Epithelial cell of esophagus (primary cell): ENCODE results near the gene RAP1GAP2.

Source experiments
- DNase-seq: peaks from one replicate; pipeline ENCODE4 v3.0.0; 2010; ENCODE audit warnings: low read depth
- H3K4me3 ChIP-seq: 2 replicates; pipeline ENCODE4 v1.5.1; 2011; ENCODE audit warnings: mild to moderate bottlenecking, low read length, control low read depth
- TF ChIP-seq, protein P1 (sequence below): IDR thresholded peaks from 2 replicates; pipeline ENCODE4 v1.5.1; 2011; ENCODE audit warnings: low read depth, mild to moderate bottlenecking, low read length, control low read depth, inconsistent platforms; ENCODE audit not compliant: insufficient read depth; ENCODE audit errors: missing control alignments

The RAP1GAP2 gene

DNA sequence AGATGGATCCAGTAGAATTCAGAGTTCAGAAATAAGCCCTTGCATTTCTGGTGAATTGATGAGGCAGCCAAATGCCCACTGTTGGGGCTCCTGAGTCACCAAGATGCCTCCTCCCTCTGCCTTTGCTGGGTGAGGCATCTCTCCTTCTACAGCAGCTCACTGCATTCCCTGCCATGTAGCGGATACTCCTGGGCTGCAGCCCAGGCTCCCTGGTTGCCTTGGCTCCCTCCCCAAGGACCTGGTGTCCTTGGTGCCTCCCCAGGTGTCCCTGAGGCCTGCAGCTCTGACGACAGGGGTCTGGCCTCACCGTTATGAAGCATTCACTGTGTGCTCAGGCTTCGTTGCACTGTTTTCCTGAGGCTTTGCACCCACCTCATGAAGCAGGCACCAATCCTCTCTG, 7.7 kb downstream of the RAP1GAP2 start:
- TF ChIP-seq, protein P1, sequence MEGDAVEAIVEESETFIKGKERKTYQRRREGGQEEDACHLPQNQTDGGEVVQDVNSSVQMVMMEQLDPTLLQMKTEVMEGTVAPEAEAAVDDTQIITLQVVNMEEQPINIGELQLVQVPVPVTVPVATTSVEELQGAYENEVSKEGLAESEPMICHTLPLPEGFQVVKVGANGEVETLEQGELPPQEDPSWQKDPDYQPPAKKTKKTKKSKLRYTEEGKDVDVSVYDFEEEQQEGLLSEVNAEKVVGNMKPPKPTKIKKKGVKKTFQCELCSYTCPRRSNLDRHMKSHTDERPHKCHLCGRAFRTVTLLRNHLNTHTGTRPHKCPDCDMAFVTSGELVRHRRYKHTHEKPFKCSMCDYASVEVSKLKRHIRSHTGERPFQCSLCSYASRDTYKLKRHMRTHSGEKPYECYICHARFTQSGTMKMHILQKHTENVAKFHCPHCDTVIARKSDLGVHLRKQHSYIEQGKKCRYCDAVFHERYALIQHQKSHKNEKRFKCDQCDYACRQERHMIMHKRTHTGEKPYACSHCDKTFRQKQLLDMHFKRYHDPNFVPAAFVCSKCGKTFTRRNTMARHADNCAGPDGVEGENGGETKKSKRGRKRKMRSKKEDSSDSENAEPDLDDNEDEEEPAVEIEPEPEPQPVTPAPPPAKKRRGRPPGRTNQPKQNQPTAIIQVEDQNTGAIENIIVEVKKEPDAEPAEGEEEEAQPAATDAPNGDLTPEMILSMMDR, result no peak
- no peak overlapping the region for H3K4me3 ChIP-seq
- no peak for DNase-seq

GRCh38 chr17:2804912-2805311, 8.7 kb downstream of the RAP1GAP2 start:
- DNase-seq, result peak; percentile 70
- H3K4me3 ChIP-seq, result no peak overlapping the region
- TF ChIP-seq, protein P1, result no peak

- TF ChIP-seq, protein P1, result no peak
- no peak for DNase-seq
- H3K4me3 ChIP-seq, result no peak overlapping the region
Measured at GRCh38 chr17:2805961-2806360, 9.7 kb downstream of the RAP1GAP2 start.

- no peak overlapping the region for H3K4me3 ChIP-seq
- TF ChIP-seq, protein P1, result no peak
- no peak for DNase-seq
Measured at GRCh38 chr17:2808367-2809335, 12.4 kb downstream of the RAP1GAP2 start.

GRCh38 chr17:2809337-2809736, 13.1 kb downstream of the RAP1GAP2 start:
- no peak for DNase-seq
- TF ChIP-seq, protein P1, result no peak
- no peak overlapping the region for H3K4me3 ChIP-seq

DNA sequence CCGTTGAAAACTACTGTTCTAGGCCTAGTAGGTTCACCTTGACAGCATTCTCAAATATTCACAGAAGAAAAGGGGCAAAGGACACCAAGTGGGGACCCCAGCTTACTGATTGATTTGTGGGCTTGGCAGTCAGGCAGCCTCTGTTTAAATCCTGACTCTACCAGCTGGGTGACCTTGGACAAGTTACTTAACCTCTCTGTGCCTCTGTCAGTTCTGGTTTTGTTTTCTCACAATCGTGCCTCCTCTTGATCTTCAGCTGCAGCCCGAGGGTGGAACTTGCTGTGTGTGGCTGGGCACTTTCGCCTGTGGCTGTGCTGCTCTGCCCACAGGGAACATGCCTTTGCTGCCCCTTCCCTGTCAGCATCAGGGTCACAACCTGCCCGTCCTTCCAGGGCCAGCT, 17.8 kb downstream of the RAP1GAP2 start:
- no peak for DNase-seq
- TF ChIP-seq, protein P1, result no peak
- H3K4me3 ChIP-seq, result no peak overlapping the region
